ENCODE data around the gene MAGEA4. TPM values are rescaled to one million over a fixed set of nuclear protein-coding genes. Genes with fewer than 3 reads are reported as not detected.

MAGEA4 gene
- total RNA-seq, 1 experiment from 2014 or later: 0.64 TPM

DNA sequence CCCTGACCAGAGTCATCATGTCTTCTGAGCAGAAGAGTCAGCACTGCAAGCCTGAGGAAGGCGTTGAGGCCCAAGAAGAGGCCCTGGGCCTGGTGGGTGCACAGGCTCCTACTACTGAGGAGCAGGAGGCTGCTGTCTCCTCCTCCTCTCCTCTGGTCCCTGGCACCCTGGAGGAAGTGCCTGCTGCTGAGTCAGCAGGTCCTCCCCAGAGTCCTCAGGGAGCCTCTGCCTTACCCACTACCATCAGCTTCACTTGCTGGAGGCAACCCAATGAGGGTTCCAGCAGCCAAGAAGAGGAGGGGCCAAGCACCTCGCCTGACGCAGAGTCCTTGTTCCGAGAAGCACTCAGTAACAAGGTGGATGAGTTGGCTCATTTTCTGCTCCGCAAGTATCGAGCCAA lies 11.0 kb downstream of the MAGEA4 start:
- no peak for DNase-seq (ENCODE audit: low read depth)

DNA sequence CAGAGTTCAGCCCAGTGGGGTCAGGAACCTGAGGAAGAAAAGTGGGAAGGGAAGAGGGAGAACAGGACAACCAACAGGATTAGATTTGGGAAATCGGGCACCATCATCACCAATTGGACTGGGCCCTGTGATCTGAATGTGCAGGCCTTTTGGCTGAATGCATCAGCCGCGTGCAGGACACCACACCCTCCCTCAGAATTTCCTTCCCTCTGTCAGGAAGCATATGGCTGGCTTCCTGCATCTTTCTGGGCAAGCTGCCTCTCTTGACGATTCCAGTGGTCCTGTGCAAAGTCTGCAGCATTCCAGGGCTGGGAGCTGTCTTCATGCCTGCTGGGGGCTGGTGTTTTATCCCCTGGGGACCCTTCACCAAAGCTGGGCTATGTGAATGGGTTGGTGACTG lies 16.4 kb downstream of the MAGEA4 start:
- no peak for DNase-seq (ENCODE audit: low read depth)

DNA sequence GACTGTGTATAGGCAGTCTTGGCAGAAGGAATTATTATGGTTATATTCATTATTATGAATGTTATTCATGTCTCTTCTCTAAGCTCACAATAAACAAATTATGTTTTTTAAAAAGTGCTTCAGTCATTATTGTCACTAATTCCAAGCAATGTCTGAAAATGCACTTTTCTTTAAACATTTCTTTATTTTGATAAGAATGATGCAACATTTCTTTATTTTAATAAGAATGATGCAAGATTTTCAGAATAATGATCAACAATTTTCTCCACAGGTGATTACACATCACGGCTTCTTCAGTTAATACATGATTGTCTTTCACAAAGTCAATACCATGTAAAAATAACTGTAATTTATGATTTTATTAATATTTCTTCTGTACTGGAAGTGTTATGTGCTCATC lies 22.7 kb downstream of the MAGEA4 start:
- DNase-seq (ENCODE audit: low read depth): no peak

DNA sequence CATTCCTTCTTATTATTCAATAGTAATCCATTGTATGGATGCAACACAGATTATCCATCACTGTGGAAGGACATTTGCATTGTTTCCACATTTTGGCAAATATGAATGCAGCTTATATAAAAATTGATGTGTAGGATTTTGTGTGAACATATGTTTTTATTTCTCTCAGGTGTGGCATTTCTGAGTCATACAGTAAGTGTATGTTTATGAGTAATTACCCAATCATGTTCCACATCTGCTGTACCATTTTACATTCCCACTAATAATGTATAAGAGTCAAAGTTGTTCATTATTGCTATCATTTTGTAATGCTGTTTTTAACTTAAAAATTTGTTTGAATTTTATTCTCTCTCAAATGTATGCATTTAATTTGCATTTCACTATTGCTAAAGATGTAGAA lies 25.5 kb downstream of the MAGEA4 start:
- no peak for DNase-seq (ENCODE audit: low read depth)

DNA sequence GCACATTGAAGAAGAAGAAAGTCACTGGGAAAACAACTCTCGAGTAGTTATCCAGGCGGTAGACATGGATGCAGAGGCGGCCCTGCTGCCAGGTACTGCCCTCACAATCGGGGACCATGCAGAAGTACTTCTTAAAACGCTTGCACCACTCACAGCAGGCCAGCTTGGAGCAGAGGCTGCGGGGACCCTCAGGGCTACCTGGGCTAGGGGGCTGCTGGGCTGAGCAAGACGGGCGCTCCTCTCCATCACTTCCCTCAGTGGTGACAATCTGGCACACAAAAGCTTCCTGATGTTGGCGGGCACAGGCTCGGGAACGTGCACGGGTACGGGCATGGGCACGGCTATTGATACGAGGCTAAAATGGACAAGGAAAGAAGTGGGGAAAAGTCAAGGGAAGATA lies 42.0 kb downstream of the MAGEA4 start:
- no peak for DNase-seq (ENCODE audit: low read depth)

DNA sequence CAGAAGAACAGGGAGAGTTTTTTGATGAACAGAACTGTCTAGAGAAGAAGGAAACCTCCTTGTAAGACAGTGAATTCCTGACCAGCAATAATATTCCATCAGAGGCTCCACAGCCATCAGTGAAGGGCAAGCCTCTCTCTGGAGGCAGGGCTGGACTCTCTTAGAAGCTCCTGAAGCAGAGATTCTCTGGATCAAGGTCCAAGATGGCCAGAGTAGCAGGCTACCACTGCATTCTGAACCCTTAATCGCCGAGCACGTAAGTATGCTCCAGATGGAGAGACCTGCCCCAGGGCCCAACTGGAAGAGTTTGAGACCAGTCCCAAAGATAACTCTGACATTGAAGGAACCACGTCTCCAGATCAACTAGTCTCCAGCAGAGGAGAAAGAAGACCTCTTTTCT lies 45.4 kb downstream of the MAGEA4 start:
- no peak for DNase-seq (ENCODE audit: low read depth)

DNA sequence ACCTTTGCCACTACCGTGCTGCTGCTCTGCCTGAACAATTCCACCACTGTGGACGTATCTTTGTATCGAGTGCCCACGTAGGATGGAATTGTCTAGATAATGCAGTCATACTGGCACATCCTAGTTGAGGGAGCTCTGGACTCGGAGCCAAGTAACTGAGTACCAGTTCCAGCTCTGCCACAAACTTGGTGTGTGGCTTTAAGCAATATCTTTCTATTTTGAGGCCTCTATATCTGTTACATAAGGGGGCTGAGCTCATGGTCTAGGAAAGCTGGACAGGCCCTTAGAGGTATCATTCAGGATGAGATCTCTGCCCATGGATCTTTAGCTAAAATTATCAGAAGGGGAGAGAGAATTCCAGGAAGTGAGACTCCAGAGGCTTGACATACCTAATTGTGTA lies 49.3 kb downstream of the MAGEA4 start:
- no peak for DNase-seq (ENCODE audit: low read depth)

DNA sequence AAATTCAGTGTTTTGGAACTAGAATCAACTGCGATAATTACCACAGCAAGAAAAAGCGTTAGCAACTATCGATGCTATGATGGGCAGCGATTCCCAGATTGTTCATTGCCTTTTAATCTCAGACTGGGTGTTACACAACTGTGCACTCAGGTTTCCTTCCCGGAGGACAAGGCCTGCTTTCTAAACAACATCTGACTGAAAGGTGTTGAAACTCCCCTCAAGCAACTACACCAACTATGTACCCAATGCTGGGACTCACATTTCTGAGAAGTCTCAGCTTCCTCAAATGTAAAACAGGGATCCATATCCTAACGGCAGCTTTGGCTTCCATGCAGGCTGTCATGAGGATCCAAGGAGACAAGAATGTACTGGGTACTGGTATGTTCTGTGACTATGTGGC lies 53.5 kb downstream of the MAGEA4 start:
- DNase-seq (ENCODE audit: low read depth): no peak

DNA sequence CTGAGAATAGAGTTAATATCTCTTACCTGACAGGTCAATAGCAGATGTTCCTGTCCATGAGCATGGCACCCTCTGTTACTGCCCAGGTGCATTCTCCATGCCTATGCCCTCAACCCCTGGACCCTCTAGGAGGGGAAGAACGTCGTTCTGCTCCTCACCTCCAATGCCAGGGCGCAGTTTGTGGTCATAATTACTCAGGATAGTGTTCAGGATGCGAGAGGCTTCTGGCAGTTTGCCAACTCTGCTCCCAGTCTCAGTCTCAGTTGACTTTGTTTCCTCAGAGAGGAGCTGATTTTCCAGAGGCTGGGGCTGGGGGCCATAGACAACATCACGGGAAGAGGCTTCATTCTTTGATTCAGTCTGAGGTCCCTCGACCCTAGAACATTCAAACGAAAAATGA lies 57.3 kb downstream of the MAGEA4 start:
- DNase-seq (ENCODE audit: low read depth): no peak

DNA sequence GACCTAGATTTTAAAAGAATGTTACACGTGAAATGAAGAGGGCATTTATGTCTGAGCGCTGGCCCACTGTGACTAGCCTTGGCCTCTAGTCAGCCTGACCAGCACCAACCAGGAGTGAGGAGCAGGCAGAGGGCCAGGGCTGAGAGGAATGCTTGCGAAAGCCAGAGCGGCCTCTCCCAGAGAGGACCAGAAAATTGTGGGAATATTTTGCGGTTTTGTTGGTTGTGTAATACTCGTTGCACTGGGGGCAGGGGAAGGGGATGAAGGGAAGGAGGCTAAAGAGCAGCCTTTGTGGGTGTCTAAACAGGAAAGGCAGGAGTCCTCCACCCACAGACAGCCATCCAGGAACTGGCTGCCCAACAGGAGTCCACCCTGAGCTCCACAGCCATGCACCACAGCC lies 58.0 kb downstream of the MAGEA4 start:
- peak; percentile 97 for DNase-seq (ENCODE audit: low read depth)

DNA sequence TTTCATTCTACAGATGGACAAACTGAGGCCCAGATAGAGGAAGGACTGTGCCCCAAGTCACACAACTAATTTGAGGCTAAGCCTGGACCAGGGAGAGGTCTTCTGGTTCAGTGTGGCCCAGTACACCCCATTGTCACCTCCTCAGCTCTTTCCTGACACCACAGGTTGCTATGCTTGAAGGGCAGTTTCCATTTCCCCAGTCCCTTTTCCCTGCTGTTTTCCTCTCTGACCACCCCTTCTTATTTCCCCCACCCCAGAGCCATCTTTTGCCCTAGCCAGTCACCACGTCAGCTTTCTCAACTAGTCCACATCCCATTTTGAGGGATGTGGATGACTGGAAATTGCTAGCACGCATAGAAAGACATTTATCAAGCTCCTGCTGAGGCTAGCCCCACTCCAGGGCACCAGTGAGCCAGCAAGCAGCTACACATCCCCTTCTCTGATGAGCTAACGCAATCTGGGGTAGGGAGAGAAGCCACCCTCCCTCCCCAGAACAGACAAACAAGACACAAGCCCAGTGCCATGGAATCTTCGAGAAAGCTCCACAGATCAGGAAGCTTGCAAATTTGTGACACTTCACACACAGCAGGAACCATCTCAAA lies 60.5 kb downstream of the MAGEA4 start:
- DNase-seq (ENCODE audit: low read depth): peak; percentile 34

DNA sequence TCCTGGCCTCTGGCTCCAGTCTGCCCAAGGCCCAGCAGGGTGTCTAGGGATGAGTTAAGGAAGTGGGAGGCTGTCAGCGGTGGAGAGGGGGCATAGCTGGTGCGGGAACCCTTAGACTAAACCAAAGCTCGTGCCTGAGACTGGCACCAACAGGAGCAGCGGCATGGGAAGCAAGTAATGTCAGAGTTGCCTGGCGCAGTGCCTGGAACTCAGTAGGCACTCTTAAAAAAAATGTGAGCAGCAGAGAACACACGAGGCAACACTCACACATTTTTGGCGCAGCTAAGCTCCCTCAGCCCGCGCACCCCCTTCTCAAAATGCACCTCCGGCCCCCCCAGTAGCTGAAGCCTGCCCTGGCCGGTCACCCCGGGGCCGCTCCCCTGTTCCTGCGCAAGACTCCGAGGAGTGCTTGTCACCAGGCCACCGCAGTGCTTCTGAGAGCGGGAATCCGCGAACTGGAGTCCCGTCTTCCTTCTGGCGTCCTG lies 61.2 kb downstream of the MAGEA4 start:
- peak; percentile 71 for DNase-seq (ENCODE audit: low read depth)

Other genes starting within 250 kb of the MAGEA4 start
- gene PRRG3, start 217.4 kb upstream of the MAGEA4 start, total RNA-seq (2014; rRNA removed; shearing (Covaris generic)): not detected in 2 replicates
- gene FATE1, start 196.9 kb upstream of the MAGEA4 start, total RNA-seq (2014; rRNA removed; shearing (Covaris generic)): 0.49 and 1.7 TPM in 2 replicates
- not detected in 2 replicates for gene CNGA2, start 178.1 kb upstream of the MAGEA4 start, total RNA-seq (2014; rRNA removed; shearing (Covaris generic))
- gene GABRE, start 61.8 kb downstream of the MAGEA4 start, total RNA-seq (2014; rRNA removed; shearing (Covaris generic)): 11.8 and 13.9 TPM in 2 replicates
- gene MAGEA10, start 225.7 kb downstream of the MAGEA4 start, total RNA-seq (2014; rRNA removed; shearing (Covaris generic)): 3.9 and 4.5 TPM in 2 replicates